ENCODE results near the gene SEC14L5. TPM values are rescaled to one million over a fixed set of nuclear protein-coding genes. Genes with fewer than 3 reads are reported as not detected.

SEC14L5 gene
- total and polyA plus RNA-seq, 2 donors (not counting 3 experiments of a cell fraction or from before 2014, with no cell fraction given): not detected

- intact Hi-C loops (cut with micrococcal nuclease) (no loop called here), dilution Hi-C loops (cut with MboI; ENCODE audit: extremely low pct_ligation_motif_present, low sequenced_read_pairs) (no loop called here)
- H4K20me1 ChIP-seq (replicated peaks; ENCODE audit: control insufficient read depth, extremely low read depth, insufficient read depth, low read length): no peaks in the 10 kb centered on the region
- no peak within 1 kb of the TSS for H2AFZ ChIP-seq (ENCODE audit: low read depth, low read length)
- no peak within 1 kb of the TSS for H3K27ac ChIP-seq (ENCODE audit: insufficient read depth, low read depth, low read length)
- H3K4me1 ChIP-seq (ENCODE audit: control insufficient read depth, extremely low read depth, insufficient read depth, low read length): peaks cover 3% of the 10 kb centered on the region
- no peaks in the 10 kb centered on the region for H3K9me1 ChIP-seq (replicated peaks; ENCODE audit: control insufficient read depth, extremely low read depth, insufficient read depth, low read length)
- ChIA-PET POLR2A (no interaction called here), CTCF (interaction anchor here (0.6 to 1.3 kb wide), 4 partner anchors 18 to 388 kb away, joined by 3 read pairs; partner anchors contain the start of gene SEC14L5)
- no peaks in the 10 kb centered on the region for H3K36me3 ChIP-seq (ENCODE audit: control insufficient read depth in 2 of 2, extremely low read depth in 1 of 2, insufficient read depth in 2 of 2, low read length in 2 of 2)
- no peaks in the 10 kb centered on the region for H3K9me3 ChIP-seq (replicated peaks; ENCODE audit: control insufficient read depth, insufficient read depth, low read length)
- TF ChIP-seq FOS (IDR thresholded peaks at IDR 0.05; ENCODE audit: borderline replicate concordance, insufficient read depth, low read length) (no peak), EZH2 (IDR thresholded peaks at IDR 0.05; ENCODE audit: borderline replicate concordance, low read depth, low read length, severe bottlenecking) (peak; percentile 57)
- H3K79me2 ChIP-seq (ENCODE audit: control insufficient read depth, insufficient read depth, low read length): no peaks in the 10 kb centered on the region
- BruUV-seq (replicated peaks): no TSS peak
- H3K9ac ChIP-seq (replicated peaks; ENCODE audit: extremely low read depth, insufficient read depth, low read length): no peak within 1 kb of the TSS
- peak within 1 kb of the TSS; percentile 5 for H3K4me2 ChIP-seq (ENCODE audit: insufficient read depth, low read length)
- peak within 1 kb of the TSS in 1 of 3 experiments; percentile 21 for H3K4me3 ChIP-seq (replicated peaks in 1 of 3; ENCODE audit: insufficient read depth in 1 of 3, low read depth in 1 of 3, low read length in 3 of 3)
- peaks cover 15 to 21% of the 10 kb centered on the region in 2 experiments for H3K27me3 ChIP-seq (ENCODE audit: control insufficient read depth in 2 of 2, insufficient read depth in 2 of 2, low read length in 2 of 2)
- no peak for FAIRE-seq
- no peak for DNase-seq (ENCODE audit: low read depth, low spot score)
Measured at GRCh38 chr16:4936991-4937781, 20.9 kb upstream of the SEC14L5 start, which contains the start of gene PPL. PPL (minus strand) TSS chr16:4937148; CDS start chr16:4937045, 103 bp downstream.

GRCh38 chr16:4937782-4938682 is 20.1 kb upstream of the SEC14L5 start:
- no peak overlapping the region for H3K4me3 ChIP-seq (replicated peaks in 1 of 3; ENCODE audit: insufficient read depth in 1 of 3, low read depth in 1 of 3, low read length in 3 of 3)
- intact Hi-C loops (cut with micrococcal nuclease): no loop called here
- H3K9me1 ChIP-seq (replicated peaks; ENCODE audit: control insufficient read depth, extremely low read depth, insufficient read depth, low read length): no peaks in the 10 kb centered on the region
- peaks cover 15 to 21% of the 10 kb centered on the region in 2 experiments for H3K27me3 ChIP-seq (ENCODE audit: control insufficient read depth in 2 of 2, insufficient read depth in 2 of 2, low read length in 2 of 2)
- BruUV-seq (replicated peaks): no TSS peak
- ChIA-PET CTCF (interaction anchor here (0.6 to 1.3 kb wide), 2 partner anchors 21 to 389 kb away, joined by 3 read pairs; partner anchors contain the start of gene SEC14L5), POLR2A (no interaction called here)
- H3K4me2 ChIP-seq (ENCODE audit: insufficient read depth, low read length): no peak overlapping the region
- H3K9ac ChIP-seq (replicated peaks; ENCODE audit: extremely low read depth, insufficient read depth, low read length): no peak overlapping the region
- H3K36me3 ChIP-seq (ENCODE audit: control insufficient read depth in 2 of 2, extremely low read depth in 1 of 2, insufficient read depth in 2 of 2, low read length in 2 of 2): no peaks in the 10 kb centered on the region
- FAIRE-seq (no peak), DNase-seq (ENCODE audit: low read depth, low spot score) (no peak)
- no peak overlapping the region for H3K27ac ChIP-seq (ENCODE audit: insufficient read depth, low read depth, low read length)
- no peaks in the 10 kb centered on the region for H3K9me3 ChIP-seq (replicated peaks; ENCODE audit: control insufficient read depth, insufficient read depth, low read length)
- peaks cover 6% of the 10 kb centered on the region for H3K4me1 ChIP-seq (ENCODE audit: control insufficient read depth, extremely low read depth, insufficient read depth, low read length)
- H3K79me2 ChIP-seq (ENCODE audit: control insufficient read depth, insufficient read depth, low read length): no peaks in the 10 kb centered on the region
- no peak overlapping the region for H2AFZ ChIP-seq (ENCODE audit: low read depth, low read length)
- no peaks in the 10 kb centered on the region for H4K20me1 ChIP-seq (replicated peaks; ENCODE audit: control insufficient read depth, extremely low read depth, insufficient read depth, low read length)
- dilution Hi-C loops (cut with MboI; ENCODE audit: extremely low pct_ligation_motif_present, low sequenced_read_pairs): no loop called here
- TF ChIP-seq CTCF (IDR thresholded peaks at IDR 0.05; ENCODE audit: extremely low read depth in 1 of 2, insufficient read depth in 1 of 2, low read depth in 1 of 2, low read length in 2 of 2) (no peak), MYC (IDR thresholded peaks at IDR 0.05; ENCODE audit: low read depth, low read length) (no peak), JUN (IDR thresholded peaks at IDR 0.05; ENCODE audit: borderline replicate concordance, insufficient read depth, insufficient read length, low read depth) (no peak), POLR2AphosphoS5 (IDR thresholded peaks at IDR 0.05; ENCODE audit: insufficient read depth, low read depth, low read length) (no peak), POLR2A (IDR thresholded peaks at IDR 0.05; ENCODE audit: low read depth, low read length) (no peak), MAX (IDR thresholded peaks at IDR 0.05; ENCODE audit: insufficient read depth, insufficient read length) (no peak), GATA2 (IDR thresholded peaks at IDR 0.05; ENCODE audit: insufficient read depth, insufficient read length, low read depth, low read length) (no peak), FOS (IDR thresholded peaks at IDR 0.05; ENCODE audit: borderline replicate concordance, insufficient read depth, low read length) (no peak), EZH2 (IDR thresholded peaks at IDR 0.05; ENCODE audit: borderline replicate concordance, low read depth, low read length, severe bottlenecking) (no peak)

Measured in endothelial cell of umbilical vein (primary cell).